GM21529 (cell line): ENCODE data around the gene RHBDF1.
A peak's percentile ranks its signal among the peaks of the same experiment; 100 is the strongest.
"Not testable (repeated sequence)": the region's sequence is repeated elsewhere in the genome, so short reads cannot be mapped to it uniquely, and the experiment has no call there.

Experiments used
- ATAC-seq: cut with Tn5 transposase; IDR thresholded peaks from one replicate; pipeline ENCODE4 v1.9.1; 2021; ENCODE audit not compliant: unreplicated experiment

The RHBDF1 gene

DNA sequence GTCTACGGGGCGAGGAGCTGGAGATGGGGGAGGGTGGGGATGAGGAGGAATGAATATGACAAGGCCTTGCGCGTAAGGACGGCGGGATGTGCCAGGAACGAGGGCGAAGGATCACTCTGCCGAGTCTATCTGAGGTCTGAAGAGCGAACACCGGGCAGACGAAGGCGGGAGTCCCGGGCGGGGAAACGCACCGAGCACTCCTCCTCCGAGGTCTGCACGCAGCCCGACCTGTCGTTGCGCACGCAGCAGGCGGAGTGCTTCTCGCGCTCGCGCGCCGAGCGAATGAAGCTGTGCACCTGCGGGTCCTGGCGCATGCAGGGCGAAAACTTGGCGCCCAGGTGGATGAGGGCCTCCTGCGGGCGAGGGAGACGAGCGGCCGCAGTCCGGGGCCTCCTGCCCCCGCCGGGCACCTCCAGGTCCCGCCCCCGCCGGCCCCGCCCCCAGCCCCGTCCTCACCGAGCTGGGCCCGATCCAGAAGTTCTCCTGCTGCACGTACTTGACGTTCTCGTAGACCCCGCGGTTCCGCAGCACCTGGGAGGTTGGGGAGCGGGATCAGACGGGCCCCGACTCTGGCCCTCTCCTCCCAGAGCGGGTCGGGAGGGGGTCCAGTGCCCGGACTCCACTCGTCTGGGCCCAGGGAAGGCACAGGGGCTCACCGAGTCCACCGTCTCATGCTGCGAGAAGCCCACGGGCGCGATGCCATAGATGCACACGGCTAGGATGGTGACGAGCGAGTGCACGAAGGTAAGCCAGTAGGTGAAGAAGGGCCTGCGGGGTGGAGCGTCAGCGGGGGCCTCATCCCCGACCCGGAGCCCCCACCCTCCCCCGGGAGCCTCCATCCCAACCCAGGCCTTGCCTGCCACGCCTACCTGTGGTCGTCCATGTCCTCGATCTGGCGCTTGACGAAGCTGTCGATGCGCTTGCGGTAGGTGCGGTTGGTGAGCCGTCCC, 11.2 kb downstream of the RHBDF1 start:
- ATAC-seq, result no peak

DNA sequence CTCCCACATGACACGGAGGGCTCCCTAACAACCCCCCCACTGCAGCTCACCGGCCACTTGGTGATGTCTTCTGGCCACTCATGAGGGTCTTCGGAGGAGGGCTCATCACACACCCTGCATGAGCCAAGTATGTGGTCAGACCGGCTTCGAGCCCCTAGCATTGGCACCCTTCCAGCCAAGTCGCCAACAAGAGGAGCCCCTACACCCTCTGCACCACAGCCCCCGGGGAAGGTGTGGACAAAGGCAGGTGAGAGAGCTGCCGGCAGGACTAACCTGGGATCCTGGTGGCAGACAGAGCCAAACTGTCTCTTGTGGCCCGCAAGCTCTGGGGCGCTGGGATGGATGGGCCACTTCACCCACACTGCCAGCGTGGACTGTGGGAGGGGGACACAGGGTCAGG, 12.3 kb downstream of the RHBDF1 start:
- ATAC-seq, result no peak

DNA sequence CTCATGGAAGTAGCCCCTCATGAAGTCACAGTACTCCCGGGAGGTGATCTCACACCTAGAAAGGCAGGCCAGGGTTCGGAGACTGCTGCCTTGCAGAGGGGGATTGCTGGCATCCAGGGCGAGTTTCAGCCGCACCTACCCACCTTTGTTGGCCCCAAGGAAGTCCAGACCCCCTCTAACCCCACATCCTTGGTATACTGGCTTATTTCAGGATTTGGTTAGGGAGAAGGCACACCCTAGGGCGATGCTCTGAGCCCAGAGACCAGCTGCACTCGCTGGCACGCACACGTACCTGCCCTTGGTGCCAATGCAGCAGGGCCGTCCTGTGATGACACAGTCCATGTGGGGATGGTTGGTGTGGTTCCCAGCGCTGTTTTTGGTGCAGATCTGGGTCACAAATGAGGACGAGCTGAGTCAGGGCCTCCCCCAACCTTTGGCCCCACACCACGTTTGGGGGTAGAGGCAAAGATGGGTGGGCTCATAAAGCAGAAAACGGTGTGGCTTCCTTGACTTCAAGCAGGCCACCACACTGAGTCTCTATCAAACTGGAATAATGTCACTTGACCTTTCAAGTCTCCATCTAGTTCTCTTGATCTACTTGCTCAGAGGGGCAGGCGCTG, 12.9 kb downstream of the RHBDF1 start:
- no peak for ATAC-seq

DNA sequence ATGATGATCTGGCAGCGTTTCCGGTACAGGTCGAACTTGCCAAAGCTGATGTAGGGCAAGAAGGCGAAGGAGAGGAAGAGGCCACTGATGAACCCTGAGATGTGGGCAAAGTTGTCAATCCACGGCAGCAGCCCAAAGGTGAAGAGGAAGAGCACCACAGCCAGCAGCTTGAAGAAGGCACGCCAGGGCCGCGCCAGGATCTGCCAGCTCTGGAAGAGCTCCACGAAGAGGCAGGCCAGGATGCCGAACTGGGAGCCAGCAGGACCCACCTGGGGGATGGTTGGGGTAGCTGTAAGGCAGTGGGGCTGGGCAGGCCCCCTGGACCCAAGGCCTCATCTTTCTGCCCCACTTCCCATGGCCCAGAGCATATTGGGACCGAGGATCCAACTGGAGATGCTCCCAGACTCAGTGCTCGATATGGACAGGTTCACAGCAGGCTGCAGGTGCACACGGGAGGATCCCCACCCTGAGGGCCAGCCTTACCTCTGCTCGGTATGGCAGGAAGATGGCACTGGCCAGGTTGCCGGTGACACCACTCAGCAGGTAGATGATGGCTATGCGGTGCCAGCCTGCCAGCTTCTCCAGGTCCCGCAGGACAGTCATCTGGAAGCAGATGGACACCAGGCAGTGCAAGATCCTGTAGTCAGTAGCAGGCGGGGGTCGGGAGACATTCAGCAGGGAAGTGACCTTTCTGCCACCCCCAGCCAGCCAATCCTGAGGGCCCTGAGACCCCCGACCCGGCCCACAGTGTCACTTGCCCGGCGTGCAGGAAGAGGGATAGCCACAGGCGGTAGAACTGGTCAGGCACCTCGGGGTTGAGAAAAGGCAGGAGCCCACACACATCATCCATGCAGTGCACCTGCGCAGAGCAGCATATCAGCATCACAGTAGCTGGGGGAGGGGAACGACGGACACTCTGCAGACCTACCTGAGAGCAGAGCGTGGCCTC, 13.7 kb downstream of the RHBDF1 start:
- ATAC-seq, result no peak

DNA sequence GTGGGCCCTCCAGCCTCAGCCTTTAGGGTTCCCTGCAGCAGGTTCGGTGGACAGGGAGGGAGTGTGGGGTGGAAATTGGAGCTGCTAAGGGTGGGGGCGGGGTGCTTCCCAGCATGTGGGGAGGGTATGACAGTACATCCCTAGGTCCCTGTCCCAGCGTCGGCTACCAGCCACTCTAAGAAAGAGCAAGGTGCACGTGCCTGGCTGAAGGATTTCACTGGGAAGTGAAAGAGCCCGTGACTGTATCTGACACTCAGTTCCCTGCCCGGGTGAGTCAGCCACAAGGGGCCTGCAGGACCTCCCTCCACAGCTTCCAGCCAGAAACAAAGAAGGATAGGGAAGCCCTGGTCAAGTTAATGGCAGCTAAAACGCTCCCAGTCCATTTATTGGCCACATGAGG, 14.7 kb downstream of the RHBDF1 start:
- ATAC-seq, result no peak

DNA sequence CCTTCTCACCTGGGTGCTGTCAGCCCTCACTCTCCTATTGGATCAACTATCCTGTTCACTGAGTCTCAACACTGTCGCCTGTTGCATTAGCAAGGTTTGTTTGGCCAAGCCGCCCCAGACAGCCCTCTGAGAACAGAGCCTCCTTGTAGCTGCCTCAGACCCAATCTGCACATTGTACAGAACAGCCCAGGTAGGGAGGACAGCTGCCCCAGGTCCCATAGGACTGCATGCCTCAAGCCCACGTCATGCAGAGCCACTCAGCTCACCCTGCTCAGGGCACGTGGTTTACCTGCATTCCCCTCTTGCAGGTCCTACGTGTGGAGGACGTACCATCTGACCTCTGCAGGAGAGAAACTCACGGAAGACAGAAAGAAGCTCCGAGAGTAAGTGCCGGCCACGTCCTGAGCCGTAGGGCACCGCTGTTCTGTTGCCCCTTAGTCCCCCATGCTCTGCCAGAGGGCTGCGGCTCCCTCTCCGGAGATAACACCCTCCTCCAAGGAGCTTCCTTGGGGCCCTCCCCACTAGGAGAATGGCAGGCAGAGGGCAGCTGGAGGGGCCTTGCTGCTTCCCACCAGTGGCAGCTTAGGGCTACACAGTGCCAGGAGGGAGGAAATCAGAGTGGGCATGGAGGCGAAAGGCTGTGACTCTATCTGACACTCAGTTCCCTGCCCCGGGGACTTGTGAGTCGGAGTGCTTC, 16.1 kb downstream of the RHBDF1 start:
- ATAC-seq, result no peak

DNA sequence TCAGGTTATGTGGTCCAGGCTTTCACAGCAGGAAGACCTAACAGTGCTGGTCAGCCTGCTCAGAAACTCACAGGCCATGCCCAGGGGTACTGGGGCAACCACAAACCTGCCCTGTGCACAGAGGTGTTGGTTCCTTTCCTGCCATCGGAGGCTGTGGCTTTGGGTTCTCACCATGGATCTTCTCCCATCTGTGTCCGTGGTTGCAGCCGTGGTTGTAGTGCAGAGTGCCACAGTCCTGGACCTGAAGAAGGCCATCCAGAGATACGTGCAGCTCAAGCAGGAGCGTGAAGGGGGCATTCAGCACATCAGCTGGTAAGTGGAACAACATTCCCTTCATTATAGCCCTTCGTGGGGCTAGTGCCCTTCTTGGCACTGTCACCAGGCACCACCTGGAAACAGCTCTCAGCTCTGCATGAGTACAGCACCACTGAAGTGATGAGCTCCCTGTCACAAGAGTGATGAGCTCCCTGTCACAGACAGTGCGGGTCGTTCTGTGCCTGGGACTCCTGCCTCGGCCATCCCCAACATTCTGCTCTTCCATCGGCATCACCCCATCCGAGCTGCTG, 16.8 kb downstream of the RHBDF1 start:
- no peak for ATAC-seq

DNA sequence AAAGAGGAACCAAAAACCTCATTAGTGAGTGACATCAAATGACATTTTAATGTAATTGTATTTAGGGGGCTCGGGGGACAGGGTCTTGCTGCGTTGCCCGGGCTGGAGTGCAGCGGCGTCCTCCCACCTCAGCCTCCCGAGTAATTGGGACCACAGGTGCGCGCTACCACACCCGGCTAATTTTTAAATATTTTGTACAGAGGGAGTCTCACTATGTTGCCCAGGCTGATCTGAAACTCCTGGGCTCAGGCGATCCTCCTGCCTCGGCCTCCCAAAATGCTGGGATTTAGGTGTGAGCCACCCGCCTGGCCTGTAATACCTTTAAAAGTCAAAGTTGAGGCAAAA, 18.2 kb downstream of the RHBDF1 start:
- ATAC-seq, result no peak

DNA sequence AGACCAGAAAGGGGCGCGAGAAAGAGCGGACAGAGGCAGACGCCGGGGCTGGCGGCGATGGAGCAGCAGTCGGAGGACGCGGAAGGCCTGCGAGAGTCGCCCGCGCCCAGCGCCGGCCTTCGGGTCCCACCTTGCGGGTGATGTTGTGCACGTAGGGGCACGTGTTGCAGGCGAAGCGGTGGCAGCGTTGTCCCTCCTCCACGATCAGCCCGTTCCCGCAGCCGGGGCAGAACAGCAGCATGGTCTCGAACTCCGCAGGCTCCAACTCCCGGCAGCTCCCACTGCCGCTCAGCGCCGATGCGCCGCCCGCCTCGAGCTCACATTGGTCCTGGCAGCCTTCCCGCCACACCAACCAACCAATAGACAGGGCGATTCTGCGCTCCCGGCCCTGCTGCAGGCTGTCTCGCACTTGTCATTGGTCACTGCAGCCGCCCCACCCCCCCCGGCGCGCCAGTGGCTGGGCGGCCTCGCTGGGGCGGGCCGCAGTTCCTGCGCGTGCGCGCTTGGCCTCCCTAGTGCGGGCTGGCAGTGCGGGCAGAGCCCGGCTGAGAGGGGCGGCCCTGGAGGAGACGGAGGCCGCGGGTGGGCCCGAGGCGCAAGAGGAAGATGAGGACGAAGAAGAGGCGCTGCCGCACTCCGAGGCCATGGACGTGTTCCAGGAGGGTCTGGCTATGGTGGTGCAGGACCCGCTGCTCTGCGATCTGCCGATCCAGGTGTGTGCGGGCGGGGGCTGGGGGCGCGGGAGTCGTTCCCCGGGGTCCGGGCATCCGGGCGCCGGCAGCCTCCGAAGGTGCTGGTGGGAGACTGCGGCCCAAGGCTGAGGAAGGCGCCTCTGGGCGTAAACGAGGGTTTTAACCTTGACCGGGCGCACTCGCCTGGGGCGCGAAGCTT, 18.8 kb downstream of the RHBDF1 start, which contains the start of the genes POLR3K and SNRNP25:
Gene POLR3K (minus strand): TSS at position 263 of the 891 bp plus-strand sequence. CDS start 22 bp downstream, at position 241.
Gene SNRNP25 (plus strand): TSS at position 483 of the 891 bp plus-strand sequence. CDS start 189 bp downstream, at position 672.
- ATAC-seq, result peak; percentile 93

DNA sequence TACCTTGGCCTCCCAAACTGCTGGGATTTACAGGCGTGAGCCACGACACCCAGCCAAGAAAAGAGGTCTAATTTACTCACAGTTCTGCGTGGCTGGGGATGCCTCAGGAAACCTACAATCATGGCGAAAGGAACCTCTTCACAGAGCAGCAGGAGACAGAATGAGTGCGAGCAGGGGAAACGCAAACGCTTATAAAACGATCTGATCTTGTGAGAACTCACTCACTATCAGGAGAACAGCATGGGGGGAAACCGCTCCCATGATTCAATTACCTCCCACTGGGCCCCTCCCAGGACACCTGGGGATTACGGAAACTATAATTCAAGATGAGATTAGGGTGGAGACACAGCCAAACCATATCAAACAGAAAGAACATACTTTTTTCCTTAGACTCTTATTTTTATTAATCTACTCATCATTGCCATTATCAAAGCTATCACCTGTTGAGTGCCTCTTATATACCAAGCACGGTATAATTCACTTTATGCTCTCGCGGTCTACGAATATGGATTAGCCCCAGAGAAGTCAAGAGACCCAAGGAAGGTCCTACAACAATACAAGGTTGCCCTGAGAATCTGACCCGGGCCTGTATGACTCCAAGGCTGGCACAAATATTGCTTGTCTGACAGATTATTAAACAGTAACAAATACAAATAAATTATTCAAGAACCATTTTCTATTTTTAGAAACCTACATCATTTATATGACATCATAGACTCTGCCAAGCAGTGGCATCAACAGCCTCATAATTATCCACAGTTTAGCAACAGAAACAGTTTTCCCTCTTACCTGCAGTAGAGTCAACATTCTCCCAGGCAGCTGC, 21.5 kb downstream of the RHBDF1 start:
- no peak for ATAC-seq

DNA sequence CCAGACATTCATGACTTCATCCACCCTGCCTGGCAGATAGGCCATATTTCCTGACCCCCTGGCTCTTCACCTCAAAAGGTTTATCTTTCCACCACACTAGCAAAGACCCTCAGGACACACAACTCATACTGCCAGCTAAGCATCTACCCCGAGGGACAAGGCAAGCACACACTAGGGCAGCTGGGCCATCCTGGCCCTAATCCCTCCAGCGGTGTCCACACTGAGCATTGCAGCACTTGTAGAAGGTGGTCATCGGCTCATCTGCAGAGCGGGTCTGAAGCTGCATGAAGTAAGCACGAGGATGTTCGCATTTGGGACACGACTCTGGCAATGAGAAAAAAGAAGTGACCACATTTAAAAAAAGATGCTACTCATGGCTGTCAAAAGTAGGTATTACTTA, 25.2 kb downstream of the RHBDF1 start:
- ATAC-seq, result no peak

DNA sequence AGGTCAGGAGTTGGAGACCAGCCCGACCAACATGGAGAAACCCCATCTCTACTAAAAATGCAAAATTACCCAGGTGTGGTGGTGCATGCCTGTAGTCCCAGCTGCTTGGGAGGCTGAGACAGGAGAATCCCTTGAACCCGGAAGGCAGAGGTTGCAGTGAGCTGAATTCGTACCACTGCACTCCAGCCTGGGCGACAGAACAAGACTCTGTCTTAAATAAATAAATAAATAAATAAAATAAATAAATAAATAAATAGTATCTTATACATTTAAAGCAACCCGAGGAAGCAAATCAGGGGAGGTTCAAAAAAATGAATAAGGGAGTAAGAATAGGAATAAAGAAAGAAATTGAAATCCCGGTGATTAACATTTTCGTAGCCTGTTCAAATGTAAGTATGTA, 25.9 kb downstream of the RHBDF1 start:
- not testable (repeated sequence) for ATAC-seq

DNA sequence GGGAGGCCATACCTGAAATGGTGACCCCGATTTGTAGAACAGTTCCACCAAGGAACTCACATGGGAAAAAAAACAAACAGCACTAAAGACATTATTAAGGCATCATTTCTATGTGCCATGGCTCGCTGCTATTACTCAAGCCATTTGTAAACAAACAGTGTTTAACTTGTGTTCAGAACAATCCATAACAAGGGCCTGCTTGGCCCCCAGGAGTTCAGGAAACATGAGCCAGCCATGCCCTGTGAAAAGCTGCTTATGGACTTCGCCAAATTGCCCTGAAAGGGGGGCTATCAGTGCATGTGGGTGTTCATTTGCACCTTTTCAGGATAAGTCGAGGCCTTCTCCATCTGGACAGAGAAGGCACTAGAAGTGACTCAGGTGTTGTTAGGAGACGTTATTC, 27.0 kb downstream of the RHBDF1 start:
- ATAC-seq, result no peak

DNA sequence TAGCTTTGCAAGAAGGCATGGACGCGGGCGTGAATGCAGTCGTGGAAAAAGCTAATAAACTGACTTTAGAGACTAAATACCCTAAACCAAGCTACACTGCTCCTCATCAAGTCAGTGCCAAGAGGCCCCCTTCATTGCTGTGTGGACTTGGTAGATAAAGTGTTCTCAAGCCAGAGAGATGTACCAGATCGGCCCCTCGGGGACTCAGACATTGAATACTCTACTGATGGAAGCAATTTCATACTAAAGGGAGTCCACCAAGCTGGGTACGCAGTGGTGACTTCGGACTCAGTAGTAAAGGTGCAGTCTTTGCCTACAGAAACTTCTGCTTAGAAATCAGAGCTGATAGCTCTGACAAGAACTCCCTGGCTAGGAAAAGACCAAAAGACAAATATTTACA, 27.8 kb downstream of the RHBDF1 start:
- ATAC-seq, result no peak

DNA sequence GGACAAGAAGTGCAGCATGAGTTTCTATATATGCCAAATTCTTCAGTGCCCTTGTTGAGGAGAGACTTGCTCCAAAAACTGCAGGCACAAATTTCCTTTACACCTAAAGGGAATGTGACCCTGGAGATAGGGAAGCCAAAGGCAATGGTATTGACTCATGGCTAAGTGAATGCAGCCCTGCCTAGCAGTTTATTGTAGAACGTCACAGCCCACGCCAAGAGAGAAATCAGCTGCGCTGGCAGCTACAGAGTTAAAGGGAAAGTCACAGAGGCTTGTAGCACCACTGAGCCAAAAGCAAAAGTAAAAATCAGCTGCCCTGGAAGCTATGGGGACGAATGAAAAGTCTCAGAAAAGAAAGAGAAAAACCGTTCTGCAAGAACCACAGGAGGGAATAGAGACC, 29.1 kb downstream of the RHBDF1 start:
- ATAC-seq, result no peak

DNA sequence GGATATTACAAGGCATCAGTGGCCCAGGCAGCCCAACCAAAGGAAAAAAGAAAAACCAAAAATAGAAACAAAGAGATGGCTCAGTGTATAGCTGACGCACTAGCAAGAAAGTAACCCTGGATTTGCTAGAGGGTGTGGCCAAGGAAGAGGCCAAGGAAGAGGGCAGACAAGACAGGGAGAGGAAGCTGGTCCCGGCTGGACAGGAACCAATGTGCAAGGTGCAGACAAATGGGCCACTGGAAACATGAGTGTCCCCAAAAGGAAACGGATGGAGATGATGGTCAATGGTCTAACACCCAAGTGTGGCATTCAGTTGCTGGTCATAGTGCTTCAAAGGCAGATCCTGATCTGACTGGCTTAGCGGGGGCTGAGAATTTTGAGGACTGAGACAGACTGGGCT, 29.7 kb downstream of the RHBDF1 start:
- ATAC-seq, result no peak

DNA sequence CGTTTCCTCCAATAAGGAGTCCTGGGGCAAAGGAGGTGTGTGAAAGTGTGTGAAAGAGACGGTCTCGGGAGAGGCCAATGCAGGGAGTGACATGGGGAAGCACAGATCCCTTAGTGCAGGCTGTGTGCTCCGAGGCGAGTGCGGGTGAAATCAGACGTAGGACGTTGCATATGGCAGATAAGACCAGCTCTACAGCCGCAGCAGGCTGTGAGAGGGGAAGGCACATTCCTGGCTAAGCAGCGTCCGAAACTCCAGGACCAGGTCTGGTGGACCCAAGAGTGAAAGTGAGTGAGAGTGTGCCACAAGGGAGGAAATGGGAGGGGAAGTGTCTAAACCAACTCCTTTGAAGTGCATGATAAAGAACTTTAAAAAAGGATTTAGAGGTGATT, 30.4 kb downstream of the RHBDF1 start:
- ATAC-seq, result no peak

DNA sequence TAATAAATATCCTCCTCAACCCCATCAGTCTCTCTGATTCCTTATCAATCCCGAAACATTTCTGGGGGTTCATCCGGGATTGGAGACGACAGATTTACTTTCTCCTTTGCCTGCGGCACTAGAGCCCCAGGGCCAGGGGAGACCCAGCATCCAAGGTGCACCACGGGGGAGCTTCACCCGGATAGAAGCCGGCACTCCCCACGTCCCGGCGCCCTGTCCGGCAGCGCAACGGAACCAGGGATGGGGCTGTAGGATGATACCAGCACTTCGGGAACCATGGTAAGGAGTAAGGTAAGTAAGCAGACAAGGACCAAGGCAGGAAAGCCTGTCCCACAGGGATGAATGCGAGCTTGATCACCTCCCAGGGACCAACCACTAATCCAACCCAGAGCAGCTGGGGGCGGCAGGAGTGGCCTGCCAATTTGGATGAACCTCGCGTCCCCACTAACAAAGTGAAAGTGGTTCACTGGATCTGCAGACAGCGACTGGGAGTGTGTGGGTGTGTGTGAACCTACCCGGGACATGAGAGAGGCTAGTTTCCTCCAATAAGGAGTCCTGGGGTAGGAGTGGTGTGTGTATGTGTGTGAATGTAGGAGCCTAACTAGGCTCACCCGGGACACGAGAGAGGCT, 30.9 kb downstream of the RHBDF1 start:
- no peak for ATAC-seq
